Fibroblast of lung (primary cell): ENCODE data around the gene GUCA2B. TPM values are rescaled to one million over a fixed set of nuclear protein-coding genes. Genes with fewer than 3 reads are reported as not detected.

Experiments used
- DNase-seq, 2 donors: peaks; one replicate each; pipeline versions ENCODE4 v3.0.0 to v3.0.0-alpha.2; 2010; ENCODE audit warnings: low read depth in 2 of 2
- H2AFZ ChIP-seq: 2 replicates; pipeline ENCODE4 v1.5.1; 2012; ENCODE audit warnings: low read length, control low read depth, inconsistent platforms
- H3K27ac ChIP-seq: 2 replicates; pipeline ENCODE4 v1.5.1; 2011; ENCODE audit warnings: low read length, control low read depth; ENCODE audit not compliant: insufficient read depth
- H3K27me3 ChIP-seq: 2 replicates; pipeline ENCODE4 v1.5.1; 2011; ENCODE audit warnings: mild to moderate bottlenecking, low read length; ENCODE audit not compliant: control insufficient read depth, insufficient read depth
- H3K36me3 ChIP-seq: 2 replicates; pipeline ENCODE4 v1.5.1; 2011; ENCODE audit warnings: low read length; ENCODE audit not compliant: control insufficient read depth, insufficient read depth
- H3K4me1 ChIP-seq: 2 replicates; pipeline ENCODE4 v1.5.1; 2011; ENCODE audit warnings: low read length; ENCODE audit not compliant: control insufficient read depth, insufficient read depth; ENCODE audit errors: extremely low read depth
- H3K4me2 ChIP-seq: 2 replicates; pipeline ENCODE4 v1.5.1; 2011; ENCODE audit warnings: low read length, control low read depth; ENCODE audit not compliant: insufficient read depth; ENCODE audit errors: extremely low read depth
- H3K4me3 ChIP-seq, 4 experiments: fragments of 200-600 bp in 1 of 4; sonication (generic) in 1 of 4; replicated peaks in 1 of 4; 2 replicates each; pipeline ENCODE4 v1.5.1; 2011 to 2016; ENCODE audit warnings: low read length in 4 of 4, low read depth in 3 of 4, mild to moderate bottlenecking in 3 of 4, control low read depth in 2 of 4, inconsistent platforms in 1 of 4, mixed read lengths in 1 of 4; ENCODE audit not compliant: insufficient read depth in 1 of 4; ENCODE audit errors: control extremely low read depth in 1 of 4
- H3K79me2 ChIP-seq: 2 replicates; pipeline ENCODE4 v1.5.1; 2012; ENCODE audit warnings: mild to moderate bottlenecking, low read length, inconsistent platforms; ENCODE audit not compliant: control insufficient read depth, insufficient read depth
- H3K9ac ChIP-seq: 2 replicates; pipeline ENCODE4 v1.5.1; 2011; ENCODE audit warnings: mild to moderate bottlenecking, low read length, control low read depth; ENCODE audit not compliant: insufficient read depth
- H3K9me3 ChIP-seq: 2 replicates; pipeline ENCODE4 v1.5.1; 2012; ENCODE audit warnings: low read depth, low read length; ENCODE audit not compliant: control insufficient read depth, insufficient read depth
- H4K20me1 ChIP-seq: 2 replicates; pipeline ENCODE4 v1.5.1; 2011; ENCODE audit warnings: low read length; ENCODE audit not compliant: control insufficient read depth, insufficient read depth; ENCODE audit errors: extremely low read depth
- CTCF ChIP-seq, 2 donors: IDR thresholded peaks in 1 of 2; conservative IDR thresholded peaks in 1 of 2; 1 replicate in 1 of 2; 2 replicates in 1 of 2; pipeline ENCODE4 v1.5.1; 2011 to 2012; ENCODE audit warnings: low read length in 2 of 2, control low read depth in 1 of 2, inconsistent platforms in 1 of 2, low read depth in 1 of 2, mild to moderate bottlenecking in 1 of 2
- EZH2 ChIP-seq: IDR thresholded peaks from 2 replicates; pipeline ENCODE4 v1.5.1; 2012; ENCODE audit warnings: low read length, control low read depth, mild to moderate bottlenecking; ENCODE audit errors: missing control alignments
- polyA plus RNA-seq, 2 donors: library from polyadenylated mRNA; depleted of rRNA in 1 of 2; stranded (reverse) in 1 of 2; unstranded in 1 of 2; fragments of >200 nt; gene quantifications; 2 replicates each; pipeline ENCODE4 v1.2.1, GENCODE V29; 2011 to 2012; ENCODE audit warnings: missing spikeins in 1 of 2
- total RNA-seq: library from RNA; depleted of rRNA; stranded (reverse); fragments of >200 nt; gene quantifications from 2 replicates; pipeline ENCODE4 v1.2.1, GENCODE V29; 2014

The GUCA2B gene
- total and polyA plus RNA-seq, 2 donors (not counting 1 experiment from before 2014, with no cell fraction given), result not detected

GRCh38 chr1:42189931-42190853, 37.0 kb downstream of the GUCA2B start:
- TF ChIP-seq CTCF (conservative IDR thresholded peaks at IDR 0.05 in 1 of 2, IDR thresholded peaks at IDR 0.05 in 1 of 2; ENCODE audit: low read depth in 1 of 2, low read length in 2 of 2) (no peak), EZH2 (no peak)
- Histone ChIP-seq H2AFZ (no peak overlapping the region), H3K27ac (no peak overlapping the region), H4K20me1 (no peaks in the 10 kb centered on the region), H3K36me3 (no peaks in the 10 kb centered on the region), H3K27me3 (no peaks in the 10 kb centered on the region), H3K79me2 (no peaks in the 10 kb centered on the region), H3K9me3 (no peaks in the 10 kb centered on the region), H3K4me1 (no peaks in the 10 kb centered on the region), H3K4me2 (no peak overlapping the region), H3K9ac (no peak overlapping the region), H3K4me3 (no peak overlapping the region)
- no peak for DNase-seq

- no peaks in the 10 kb centered on the region for H3K79me2 ChIP-seq
Observed at GRCh38 chr1:42191319-42191718, 38.1 kb downstream of the GUCA2B start.

More at GRCh38 chr1:42191319-42191718, 38.1 kb downstream of the GUCA2B start:
- H3K27ac ChIP-seq, result no peak overlapping the region
- H2AFZ ChIP-seq, result no peak overlapping the region
- DNase-seq, result no peak
- H3K36me3 ChIP-seq, result no peaks in the 10 kb centered on the region
- H3K9ac ChIP-seq, result no peak overlapping the region
- H3K4me1 ChIP-seq, result no peaks in the 10 kb centered on the region
- TF ChIP-seq CTCF (conservative IDR thresholded peaks at IDR 0.05 in 1 of 2, IDR thresholded peaks at IDR 0.05 in 1 of 2; ENCODE audit: low read depth in 1 of 2, low read length in 2 of 2), result no peak
- no peak for TF ChIP-seq EZH2
- H3K4me2 ChIP-seq, result no peak overlapping the region
- H3K4me3 ChIP-seq, result no peak overlapping the region
- no peaks in the 10 kb centered on the region for H3K9me3 ChIP-seq
- no peaks in the 10 kb centered on the region for H4K20me1 ChIP-seq
- H3K27me3 ChIP-seq, result no peaks in the 10 kb centered on the region
